NCI-H526 (cell line): ENCODE data around the gene KIAA1958.
"Not testable (repeated sequence)": the region's sequence is repeated elsewhere in the genome, so short reads cannot be mapped to it uniquely, and the experiment has no call there.

Experiments used
- DNase-seq, 2 experiments: peaks; one replicate each; lab custom pipeline; 2025; lab: John Stamatoyannopoulos, UW

KIAA1958 gene

GRCh38 chr9:112555101-112555643, 68.5 kb downstream of the KIAA1958 start:
- no peak for DNase-seq

DNA sequence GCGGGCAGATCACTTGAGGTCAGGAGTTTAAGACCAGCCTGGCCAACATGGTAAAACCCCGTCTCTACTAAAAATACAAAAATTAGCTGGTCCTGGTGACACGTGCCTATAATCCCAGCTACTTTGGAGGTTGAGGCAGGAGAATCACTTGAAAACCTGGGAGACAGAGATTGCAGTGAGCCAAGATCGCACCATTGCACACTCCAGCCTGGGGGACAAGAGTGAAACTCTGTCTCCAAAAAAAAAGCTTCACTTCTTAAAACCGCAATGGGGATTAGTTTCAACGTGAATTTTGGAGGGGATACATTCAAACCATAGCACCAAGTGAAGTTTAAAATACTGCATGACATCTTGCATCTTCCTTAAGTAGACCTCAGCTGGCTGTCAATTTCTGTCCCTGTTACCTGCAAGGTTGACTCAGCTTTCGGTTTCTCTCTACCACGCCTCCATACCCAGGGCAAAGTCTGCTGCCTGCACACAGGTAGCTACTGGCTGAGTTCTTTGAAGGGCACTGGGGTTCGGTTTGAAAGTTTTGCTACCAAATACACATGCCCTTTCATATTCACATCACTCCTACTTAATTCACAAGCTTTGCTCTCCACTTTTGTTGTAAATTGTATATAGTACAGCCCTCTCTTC, 69.3 kb downstream of the KIAA1958 start:
- no peak for DNase-seq

GRCh38 chr9:112556497-112557442, 70.1 kb downstream of the KIAA1958 start:
- no peak for DNase-seq

DNA sequence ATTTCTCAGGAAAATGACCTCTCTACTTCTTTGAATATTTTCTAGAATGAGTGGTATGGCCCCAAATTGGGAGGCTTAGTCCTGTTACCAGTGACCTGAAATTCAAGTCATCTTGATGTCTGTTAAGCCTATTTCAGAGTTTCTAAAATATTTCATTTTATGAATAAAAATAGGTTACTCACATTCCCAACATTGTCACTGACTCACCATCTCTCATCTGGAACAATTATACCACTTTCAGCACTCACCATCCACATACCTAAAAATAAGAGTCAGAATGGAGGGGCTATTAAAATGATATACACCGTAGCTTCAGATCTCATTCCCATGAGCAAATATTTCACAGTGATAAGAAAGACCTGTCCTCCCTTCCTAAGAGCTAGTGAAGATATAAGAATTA, 71.8 kb downstream of the KIAA1958 start:
- DNase-seq: no peak

DNA sequence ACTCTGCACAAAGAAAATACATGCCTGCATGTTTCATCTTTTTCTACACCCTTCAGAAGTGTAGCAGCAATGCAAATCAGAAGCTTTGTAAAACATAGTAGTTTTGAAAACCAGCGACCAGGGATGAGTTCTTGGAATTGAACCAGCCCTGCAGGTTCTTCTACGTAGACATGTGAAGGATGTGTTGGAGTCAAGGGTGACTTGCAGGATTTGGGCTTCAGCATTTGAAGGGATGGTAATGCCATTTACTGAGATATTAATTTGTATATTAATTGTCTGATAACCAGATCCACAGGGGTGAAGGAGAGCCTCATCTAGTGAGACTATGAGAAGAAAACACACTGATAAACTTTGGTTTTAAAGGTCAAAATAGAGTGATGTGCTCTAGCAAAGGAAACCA, 72.4 kb downstream of the KIAA1958 start:
- DNase-seq: peak in 1 of 2 experiments; percentile 4

- no peak for DNase-seq
These were observed 73.2 kb downstream of the KIAA1958 start for GRCh38 chr9:112559629-112560413.

- DNase-seq: no peak
These were observed 75.8 kb downstream of the KIAA1958 start for GRCh38 chr9:112562235-112562958.

DNA sequence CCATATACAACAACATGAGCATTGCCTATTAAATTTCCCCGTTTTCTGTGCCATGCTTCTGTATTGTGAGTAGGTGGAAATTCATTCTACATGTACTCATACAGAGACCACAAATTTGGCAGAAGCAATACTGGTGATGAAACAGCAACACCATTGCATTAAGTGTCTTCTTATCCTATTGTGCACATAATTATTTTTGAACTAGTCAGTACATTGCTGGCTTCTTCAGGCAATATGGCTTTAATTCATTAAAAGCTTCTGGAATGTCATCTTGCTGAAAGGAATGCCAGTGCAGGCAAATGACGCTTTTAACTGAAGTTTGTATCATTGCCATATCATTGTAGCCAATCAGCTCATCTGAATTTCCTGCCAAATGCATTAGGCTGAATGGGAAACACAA, 82.6 kb downstream of the KIAA1958 start:
- DNase-seq: no peak

- no peak for DNase-seq
These were observed 84.1 kb downstream of the KIAA1958 start for GRCh38 chr9:112570671-112571167.

- no peak for DNase-seq
These were observed 85.2 kb downstream of the KIAA1958 start for GRCh38 chr9:112571624-112572355.

- DNase-seq: no peak
These were observed 85.8 kb downstream of the KIAA1958 start for GRCh38 chr9:112572416-112572815.

DNA sequence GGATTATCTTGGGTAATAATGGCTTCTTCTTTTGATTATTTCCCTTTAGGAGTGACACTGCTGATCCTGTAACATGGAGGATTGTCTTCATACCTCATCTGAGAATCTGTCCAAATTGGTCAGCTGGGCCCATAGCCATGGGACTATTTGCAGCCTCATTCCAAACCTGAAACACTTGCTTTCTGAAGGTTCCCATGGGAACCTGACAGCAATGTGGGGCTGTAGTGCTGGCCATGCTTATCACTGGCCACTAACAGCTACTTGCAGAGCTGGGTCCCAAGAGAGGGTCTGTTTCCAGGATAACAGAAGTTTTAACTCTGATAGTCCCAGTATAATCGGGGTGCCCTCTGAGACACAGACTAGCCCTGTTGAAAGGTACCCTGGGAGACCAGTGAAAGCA, 87.4 kb downstream of the KIAA1958 start:
- no peak for DNase-seq

GRCh38 chr9:112575107-112575506, 88.5 kb downstream of the KIAA1958 start:
- DNase-seq: no peak

DNA sequence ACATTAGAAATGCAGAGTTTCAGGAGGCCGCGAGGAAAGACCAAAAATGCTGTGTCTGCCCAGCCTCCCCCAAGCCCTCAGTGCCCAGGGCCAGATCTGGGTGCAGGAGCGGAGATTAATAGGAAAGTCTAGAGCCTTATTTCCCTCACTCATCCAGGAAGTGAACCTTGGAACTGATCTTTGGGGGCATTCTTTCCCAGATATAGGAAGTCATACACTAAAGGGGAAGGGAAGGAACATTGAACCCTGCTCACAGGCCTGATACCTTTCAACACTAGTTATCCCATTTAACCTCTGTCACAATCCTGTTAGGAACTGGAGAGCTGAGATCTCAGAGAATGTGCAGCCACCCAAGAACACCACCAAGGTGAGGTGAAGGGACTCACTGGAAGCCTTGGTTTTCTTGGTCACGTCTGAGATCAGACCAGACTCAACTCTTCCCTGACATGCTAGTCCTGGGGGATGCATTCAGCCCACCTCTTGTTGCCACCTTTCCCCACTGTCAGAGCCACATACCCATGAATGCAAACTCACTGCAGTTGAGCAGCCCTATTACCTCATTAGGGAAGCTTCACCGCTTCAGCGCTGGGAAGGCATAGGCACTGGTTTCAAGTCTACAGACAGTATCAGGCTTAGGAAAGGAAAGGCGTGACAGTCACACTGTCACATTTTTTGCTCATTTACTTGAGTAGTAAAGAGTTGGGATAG, 95.0 kb downstream of the KIAA1958 start:
- DNase-seq: no peak

DNA sequence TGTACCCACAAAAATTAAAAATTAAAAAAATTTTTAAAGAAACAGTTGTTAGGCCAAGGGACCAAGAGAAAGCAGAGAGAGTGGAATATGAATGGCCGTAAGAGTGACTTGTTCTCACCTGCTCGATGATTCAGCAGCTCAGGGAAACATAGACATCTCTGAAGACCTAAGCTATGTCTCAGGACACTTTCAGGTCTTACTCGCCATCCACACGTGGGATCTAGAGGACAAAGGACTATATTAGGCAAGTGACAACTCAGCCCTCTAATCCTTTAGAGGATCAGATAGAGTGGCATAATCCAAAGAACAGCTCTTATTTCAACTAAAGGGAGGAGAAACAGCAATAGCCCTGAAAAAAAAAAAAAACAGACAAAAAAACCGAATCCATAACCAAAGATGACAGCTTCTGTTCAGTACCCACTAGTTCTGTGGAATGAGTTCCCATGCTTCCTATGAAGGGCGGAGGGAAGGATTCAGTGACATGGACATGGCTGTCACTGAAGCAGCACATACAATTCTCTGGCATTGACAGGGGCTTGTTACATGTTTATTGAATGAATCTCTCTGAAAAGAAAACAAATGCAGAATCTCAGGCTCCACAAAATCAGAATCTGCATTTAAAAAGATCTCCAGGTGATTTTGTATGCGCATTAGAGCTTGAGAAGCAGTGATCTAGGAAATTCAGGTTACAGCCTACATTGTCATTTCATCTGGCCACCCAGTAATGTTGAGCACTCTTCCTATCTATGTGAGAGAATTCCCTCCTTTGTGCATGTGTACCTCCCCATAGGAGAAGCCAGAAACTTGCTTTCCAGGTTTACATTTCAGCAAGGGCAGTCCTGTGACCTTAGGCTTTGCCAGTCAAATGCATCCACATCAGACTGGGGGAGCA, 96.0 kb downstream of the KIAA1958 start:
- DNase-seq: peak in 1 of 2 experiments; percentile 16

- DNase-seq: no peak
These were observed 100.0 kb downstream of the KIAA1958 start for GRCh38 chr9:112586599-112587155.

- not testable (repeated sequence) for DNase-seq
These were observed 105.2 kb downstream of the KIAA1958 start for GRCh38 chr9:112591875-112592274.

GRCh38 chr9:112599732-112600131, 113.1 kb downstream of the KIAA1958 start:
- no peak for DNase-seq

- no peak for DNase-seq
These were observed 115.0 kb downstream of the KIAA1958 start for GRCh38 chr9:112601636-112602035.
